ENCODE data around the gene SIGLEC8. TPM values are rescaled to one million over a fixed set of nuclear protein-coding genes. Genes with fewer than 3 reads are reported as not detected.
"Not testable (repeated sequence)": the region's sequence is repeated elsewhere in the genome, so short reads cannot be mapped to it uniquely, and the experiment has no call there.

The SIGLEC8 gene
- total RNA-seq, 2 experiments from 2014 or later = not detected

- ATAC-seq (ENCODE audit: low read depth) = no peak
- H3K27me3 Mint-ChIP-seq = peaks cover 65% of the 10 kb centered on the region
- H3K36me3 Mint-ChIP-seq = no peaks in the 10 kb centered on the region
- H3K27ac Mint-ChIP-seq = no peak overlapping the region
- POLR2A ChIA-PET = no interaction called here
- no peak for DNase-seq
- H3K9me3 Mint-ChIP-seq = no peaks in the 10 kb centered on the region
- no peak overlapping the region for H3K4me3 Mint-ChIP-seq
- H3K4me1 Mint-ChIP-seq = peaks cover 15% of the 10 kb centered on the region
These were observed 9.8 kb upstream of the SIGLEC8 start for GRCh38 chr19:51467864-51468544.

GRCh38 chr19:51466723-51467122, 8.5 kb upstream of the SIGLEC8 start:
- POLR2A ChIA-PET = no interaction called here
- no peak overlapping the region for H3K27ac Mint-ChIP-seq
- H3K9me3 Mint-ChIP-seq = no peaks in the 10 kb centered on the region
- H3K27me3 Mint-ChIP-seq = peaks cover 66% of the 10 kb centered on the region
- no peak for DNase-seq
- H3K4me1 Mint-ChIP-seq = peaks cover 15% of the 10 kb centered on the region
- no peaks in the 10 kb centered on the region for H3K36me3 Mint-ChIP-seq
- H3K4me3 Mint-ChIP-seq = no peak overlapping the region
- no peak for ATAC-seq (ENCODE audit: low read depth)

- H3K27ac Mint-ChIP-seq, POLR2A ChIA-PET, H3K9me3 Mint-ChIP-seq, H3K4me3 Mint-ChIP-seq, DNase-seq, H3K36me3 Mint-ChIP-seq: not testable (repeated sequence)
- ATAC-seq (ENCODE audit: low read depth) = peak; percentile 39
- H3K4me1 Mint-ChIP-seq = peaks cover 18% of the 10 kb centered on the region
- H3K27me3 Mint-ChIP-seq = peaks cover 74% of the 10 kb centered on the region
These were observed 5.8 kb upstream of the SIGLEC8 start for GRCh38 chr19:51463976-51464581.

- Mint-ChIP-seq H3K27me3 (peaks cover 69% of the 10 kb centered on the region), H3K9me3 (no peaks in the 10 kb centered on the region), H3K36me3 (no peaks in the 10 kb centered on the region), H3K4me3 (no peak overlapping the region), H3K27ac (no peak overlapping the region), H3K4me1 (peaks cover 8% of the 10 kb centered on the region)
- DNase-seq (no peak), ATAC-seq (ENCODE audit: low read depth) (no peak)
- POLR2A ChIA-PET = interaction anchor here (2.1 kb wide), 1 partner anchor 21 kb away, joined by 5 read pairs; no protein-coding TSS in a partner anchor
These were observed 4.4 kb upstream of the SIGLEC8 start for GRCh38 chr19:51462681-51463080.

GRCh38 chr19:51462276-51462675, 4.0 kb upstream of the SIGLEC8 start:
- Mint-ChIP-seq H3K36me3 (no peaks in the 10 kb centered on the region), H3K4me3 (no peak overlapping the region), H3K9me3 (no peaks in the 10 kb centered on the region), H3K4me1 (peaks cover 6% of the 10 kb centered on the region), H3K27ac (no peak overlapping the region), H3K27me3 (peaks cover 65% of the 10 kb centered on the region)
- POLR2A ChIA-PET = interaction anchor here (2.1 kb wide), 1 partner anchor 21 kb away, joined by 5 read pairs; no protein-coding TSS in a partner anchor
- ATAC-seq (ENCODE audit: low read depth) (no peak), DNase-seq (no peak)

GRCh38 chr19:51461723-51462161, 3.5 kb upstream of the SIGLEC8 start:
- peaks cover 6% of the 10 kb centered on the region for H3K4me1 Mint-ChIP-seq
- H3K36me3 Mint-ChIP-seq = no peaks in the 10 kb centered on the region
- no peak for DNase-seq
- H3K27ac Mint-ChIP-seq = no peak overlapping the region
- no peak for ATAC-seq (ENCODE audit: low read depth)
- H3K9me3 Mint-ChIP-seq = no peaks in the 10 kb centered on the region
- POLR2A ChIA-PET = interaction anchor here (2.1 kb wide), 1 partner anchor 20 kb away, joined by 5 read pairs; no protein-coding TSS in a partner anchor
- peaks cover 63% of the 10 kb centered on the region for H3K27me3 Mint-ChIP-seq
- H3K4me3 Mint-ChIP-seq = no peak overlapping the region

GRCh38 chr19:51460164-51460992, 2.1 kb upstream of the SIGLEC8 start:
- H3K36me3 Mint-ChIP-seq = no peaks in the 10 kb centered on the region
- peaks cover 6% of the 10 kb centered on the region for H3K4me1 Mint-ChIP-seq
- no peak for DNase-seq
- peaks cover 49% of the 10 kb centered on the region for H3K27me3 Mint-ChIP-seq
- H3K27ac Mint-ChIP-seq = no peak overlapping the region
- H3K9me3 Mint-ChIP-seq = no peaks in the 10 kb centered on the region
- POLR2A ChIA-PET = no interaction called here
- ATAC-seq (ENCODE audit: low read depth) = no peak
- no peak overlapping the region for H3K4me3 Mint-ChIP-seq

- ATAC-seq (ENCODE audit: low read depth) = no peak
- H3K4me1 Mint-ChIP-seq = peaks cover 5% of the 10 kb centered on the region
- H3K4me3 Mint-ChIP-seq = no peak overlapping the region
- H3K27me3 Mint-ChIP-seq = peaks cover 39% of the 10 kb centered on the region
- no peak for DNase-seq
- no peak overlapping the region for H3K27ac Mint-ChIP-seq
- POLR2A ChIA-PET = no interaction called here
- no peaks in the 10 kb centered on the region for H3K9me3 Mint-ChIP-seq
- H3K36me3 Mint-ChIP-seq = no peaks in the 10 kb centered on the region
These were observed 748 bp upstream of the SIGLEC8 start for GRCh38 chr19:51458899-51459505.

- H3K27ac Mint-ChIP-seq = no peak overlapping the region
- H3K9me3 Mint-ChIP-seq = no peaks in the 10 kb centered on the region
- H3K4me3 Mint-ChIP-seq = no peak overlapping the region
- ATAC-seq (ENCODE audit: low read depth) (no peak), DNase-seq (no peak)
- H3K27me3 Mint-ChIP-seq = peaks cover 27% of the 10 kb centered on the region
- POLR2A ChIA-PET = no interaction called here
- no peaks in the 10 kb centered on the region for H3K36me3 Mint-ChIP-seq
- peaks cover 3% of the 10 kb centered on the region for H3K4me1 Mint-ChIP-seq
These were observed 772 bp downstream of the SIGLEC8 start for GRCh38 chr19:51457351-51458013.

GRCh38 chr19:51456541-51457290, 1.5 kb downstream of the SIGLEC8 start:
- ATAC-seq (ENCODE audit: low read depth) (no peak), DNase-seq (no peak)
- Mint-ChIP-seq H3K4me1 (peaks cover 3% of the 10 kb centered on the region), H3K36me3 (no peaks in the 10 kb centered on the region), H3K27ac (no peak overlapping the region), H3K27me3 (peaks cover 22% of the 10 kb centered on the region), H3K4me3 (no peak overlapping the region), H3K9me3 (no peaks in the 10 kb centered on the region)
- POLR2A ChIA-PET = no interaction called here

- H3K9me3 Mint-ChIP-seq = peaks cover 15% of the 10 kb centered on the region
- no peak overlapping the region for H3K27ac Mint-ChIP-seq
- peaks cover 25% of the 10 kb centered on the region for H3K27me3 Mint-ChIP-seq
- no peaks in the 10 kb centered on the region for H3K36me3 Mint-ChIP-seq
- peaks cover 18% of the 10 kb centered on the region for H3K4me1 Mint-ChIP-seq
- H3K4me3 Mint-ChIP-seq = no peak overlapping the region
- POLR2A ChIA-PET = no interaction called here
- ATAC-seq (ENCODE audit: low read depth) = no peak
- DNase-seq = no peak
These were observed 7.4 kb downstream of the SIGLEC8 start for GRCh38 chr19:51450730-51451307.

- Mint-ChIP-seq H3K4me3 (peak overlapping the region; percentile 51), H3K27ac (no peak overlapping the region), H3K9me3 (peaks cover 18% of the 10 kb centered on the region), H3K4me1 (peaks cover 18% of the 10 kb centered on the region), H3K36me3 (no peaks in the 10 kb centered on the region), H3K27me3 (peaks cover 45% of the 10 kb centered on the region)
- POLR2A ChIA-PET = no interaction called here
- no peak for DNase-seq
- ATAC-seq (ENCODE audit: low read depth) = peak; percentile 72
These were observed 9.7 kb downstream of the SIGLEC8 start for GRCh38 chr19:51448411-51449016.
